Osteoblast (primary cell): ENCODE data around the gene ERH. TPM values are rescaled to one million over a fixed set of nuclear protein-coding genes. Genes with fewer than 3 reads are reported as not detected.
"Not testable (repeated sequence)": the region's sequence is repeated elsewhere in the genome, so short reads cannot be mapped to it uniquely, and the experiment has no call there.

Experiments
- DNase-seq: peaks from one replicate; pipeline ENCODE4 v3.0.0; 2011; ENCODE audit warnings: low spot score, mixed read lengths; ENCODE audit not compliant: insufficient read length; ENCODE audit errors: missing footprints
- H2AFZ ChIP-seq: 2 replicates; pipeline ENCODE4 v1.6.0; 2011; ENCODE audit warnings: mild to moderate bottlenecking, low read length
- H3K27ac ChIP-seq: 2 replicates; pipeline ENCODE4 v1.5.1; 2011; ENCODE audit warnings: mild to moderate bottlenecking, low read depth, low read length, moderate library complexity
- H3K27me3 ChIP-seq: 2 replicates; pipeline ENCODE4 v1.6.0; 2012; ENCODE audit warnings: mild to moderate bottlenecking, control low read depth, inconsistent platforms, low read length, moderate library complexity; ENCODE audit not compliant: insufficient read depth
- H3K36me3 ChIP-seq: 2 replicates; pipeline ENCODE4 v1.5.1; 2011; ENCODE audit warnings: mild to moderate bottlenecking, low read length, control low read depth, moderate library complexity; ENCODE audit not compliant: insufficient read depth
- H3K4me1 ChIP-seq: 2 replicates; pipeline ENCODE4 v1.5.1; 2011; ENCODE audit warnings: mild to moderate bottlenecking, low read length, control low read depth, moderate library complexity; ENCODE audit not compliant: insufficient read depth
- H3K4me2 ChIP-seq: 2 replicates; pipeline ENCODE4 v1.6.0; 2011; ENCODE audit warnings: mild to moderate bottlenecking, low read length; ENCODE audit not compliant: insufficient read depth
- H3K4me3 ChIP-seq: fragments of 200-600 bp; sonication (generic); 3 replicates; pipeline ENCODE4 v1.5.1; 2012; ENCODE audit warnings: mild to moderate bottlenecking, low read length, inconsistent platforms; ENCODE audit not compliant: insufficient read depth
- H3K79me2 ChIP-seq: 2 replicates; pipeline ENCODE4 v1.6.0; 2012; ENCODE audit warnings: mild to moderate bottlenecking, low read length, control low read depth, inconsistent platforms; ENCODE audit not compliant: insufficient read depth
- H3K9me3 ChIP-seq: 2 replicates; pipeline ENCODE4 v1.5.1; 2011; ENCODE audit warnings: low read depth, low read length, control low read depth
- H4K20me1 ChIP-seq: 2 replicates; pipeline ENCODE4 v1.6.0; 2012; ENCODE audit warnings: mild to moderate bottlenecking, low read length, control low read depth; ENCODE audit not compliant: insufficient read depth
- CTCF ChIP-seq: IDR thresholded peaks from 2 replicates; pipeline ENCODE4 v1.5.1; 2011; ENCODE audit warnings: mild to moderate bottlenecking, low read depth, low read length, moderate library complexity; ENCODE audit errors: extremely low read depth
- total RNA-seq: library from RNA; depleted of rRNA; stranded (reverse); fragments of >200 nt; gene quantifications from 2 replicates; pipeline ENCODE4 v1.2.3, GENCODE V29; 2012

Gene ERH
- total RNA-seq, 1 donor = 75.3 TPM

- H3K4me3 ChIP-seq = no peak overlapping the region
- peaks cover 24% of the 10 kb centered on the region for H4K20me1 ChIP-seq
- H3K27me3 ChIP-seq = no peaks in the 10 kb centered on the region
- no peaks in the 10 kb centered on the region for H3K9me3 ChIP-seq
- peaks cover 28% of the 10 kb centered on the region for H3K36me3 ChIP-seq
- no peak overlapping the region for H3K4me2 ChIP-seq
- H3K4me1 ChIP-seq = peaks cover 13% of the 10 kb centered on the region
- H3K27ac ChIP-seq = no peak overlapping the region
- H3K79me2 ChIP-seq = peaks cover 35% of the 10 kb centered on the region
- DNase-seq = no peak
- TF ChIP-seq CTCF = no peak
- no peak overlapping the region for H2AFZ ChIP-seq
Observed at GRCh38 chr14:69427596-69427995, 29.5 kb upstream of the ERH start.

- TF ChIP-seq CTCF = no peak
- peaks cover 13% of the 10 kb centered on the region for H3K4me1 ChIP-seq
- H3K79me2 ChIP-seq = peaks cover 39% of the 10 kb centered on the region
- no peaks in the 10 kb centered on the region for H3K27me3 ChIP-seq
- peaks cover 26% of the 10 kb centered on the region for H3K36me3 ChIP-seq
- H3K4me3 ChIP-seq = no peak overlapping the region
- no peak overlapping the region for H3K4me2 ChIP-seq
- H3K9me3 ChIP-seq = no peaks in the 10 kb centered on the region
- peak; percentile 73 for DNase-seq
- H3K27ac ChIP-seq = peak overlapping the region; percentile 12
- peaks cover 15% of the 10 kb centered on the region for H4K20me1 ChIP-seq
- H2AFZ ChIP-seq = no peak overlapping the region
Observed at GRCh38 chr14:69424149-69424923, 26.2 kb upstream of the ERH start.

- Histone ChIP-seq H4K20me1 (peaks cover 15% of the 10 kb centered on the region), H3K4me2 (no peak overlapping the region), H3K4me3 (no peak overlapping the region), H3K4me1 (peaks cover 13% of the 10 kb centered on the region), H3K9me3 (no peaks in the 10 kb centered on the region), H3K27me3 (no peaks in the 10 kb centered on the region), H3K36me3 (peaks cover 26% of the 10 kb centered on the region), H3K27ac (no peak overlapping the region), H2AFZ (no peak overlapping the region), H3K79me2 (peaks cover 42% of the 10 kb centered on the region)
- no peak for TF ChIP-seq CTCF
- peak; percentile 76 for DNase-seq
Observed at GRCh38 chr14:69423279-69423678, 25.2 kb upstream of the ERH start.

GRCh38 chr14:69416087-69416486, 18.0 kb upstream of the ERH start:
- not testable (repeated sequence) for H3K4me3 ChIP-seq, DNase-seq, H2AFZ ChIP-seq, H3K36me3 ChIP-seq, H3K27ac ChIP-seq, H3K9me3 ChIP-seq, H3K4me2 ChIP-seq, H3K27me3 ChIP-seq, H3K4me1 ChIP-seq
- peaks cover 31% of the 10 kb centered on the region for H4K20me1 ChIP-seq
- peaks cover 64% of the 10 kb centered on the region for H3K79me2 ChIP-seq
